OCI-LY1 (cell line): ENCODE results near the gene INSYN1.

Source experiments
- EZH2 ChIP-seq: fragments of 200-600 bp; sonication (generic), shearing (Covaris generic); IDR thresholded peaks from 2 replicates; pipeline ENCODE4 v1.8.0; 2017; ENCODE audit warnings: borderline replicate concordance, mixed run types, mild to moderate bottlenecking, antibody characterized with exemption, low read length, moderate library complexity, mixed read lengths
- TF ChIP-seq, protein P1 (sequence below): fragments of 200-600 bp; sonication (generic), shearing (Covaris generic); IDR thresholded peaks from 2 replicates; pipeline ENCODE4 v1.5.1; 2017; ENCODE audit warnings: mild to moderate bottlenecking, antibody characterized with exemption, low read length, moderate library complexity, mixed read lengths

DNA sequence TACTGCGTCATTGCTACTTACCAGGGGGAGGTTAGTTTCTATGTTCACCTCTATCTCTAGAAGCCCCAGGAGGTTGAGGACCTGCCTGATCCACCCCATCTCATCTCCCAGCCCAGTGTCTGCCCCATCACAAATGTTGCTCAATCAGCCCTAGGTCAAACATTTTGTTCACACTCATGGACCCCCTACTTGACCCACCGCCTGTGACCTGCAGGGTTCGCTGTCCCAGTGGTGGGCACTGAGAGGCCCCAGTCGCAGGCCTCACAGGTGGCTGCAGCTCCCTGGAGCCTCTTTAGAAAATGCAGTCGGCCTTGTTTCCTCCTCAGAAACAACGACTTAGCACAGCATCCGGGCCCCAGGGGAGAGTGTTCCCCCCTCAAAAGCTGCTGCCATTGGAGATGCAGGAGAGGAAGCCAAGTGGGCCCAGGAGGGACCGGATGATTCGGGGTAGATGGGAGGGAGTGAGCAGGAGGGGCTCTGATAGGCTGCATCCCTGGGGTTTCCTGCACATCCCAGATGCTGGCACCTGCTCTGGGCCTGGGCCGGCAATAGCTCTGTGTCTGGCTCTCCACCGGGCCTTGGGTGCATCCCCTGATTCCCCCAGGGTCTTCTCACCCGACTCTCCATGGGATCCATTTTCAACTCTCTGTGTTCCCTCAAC lies 18.4 kb upstream of the INSYN1 start:
- TF ChIP-seq, protein P1, sequence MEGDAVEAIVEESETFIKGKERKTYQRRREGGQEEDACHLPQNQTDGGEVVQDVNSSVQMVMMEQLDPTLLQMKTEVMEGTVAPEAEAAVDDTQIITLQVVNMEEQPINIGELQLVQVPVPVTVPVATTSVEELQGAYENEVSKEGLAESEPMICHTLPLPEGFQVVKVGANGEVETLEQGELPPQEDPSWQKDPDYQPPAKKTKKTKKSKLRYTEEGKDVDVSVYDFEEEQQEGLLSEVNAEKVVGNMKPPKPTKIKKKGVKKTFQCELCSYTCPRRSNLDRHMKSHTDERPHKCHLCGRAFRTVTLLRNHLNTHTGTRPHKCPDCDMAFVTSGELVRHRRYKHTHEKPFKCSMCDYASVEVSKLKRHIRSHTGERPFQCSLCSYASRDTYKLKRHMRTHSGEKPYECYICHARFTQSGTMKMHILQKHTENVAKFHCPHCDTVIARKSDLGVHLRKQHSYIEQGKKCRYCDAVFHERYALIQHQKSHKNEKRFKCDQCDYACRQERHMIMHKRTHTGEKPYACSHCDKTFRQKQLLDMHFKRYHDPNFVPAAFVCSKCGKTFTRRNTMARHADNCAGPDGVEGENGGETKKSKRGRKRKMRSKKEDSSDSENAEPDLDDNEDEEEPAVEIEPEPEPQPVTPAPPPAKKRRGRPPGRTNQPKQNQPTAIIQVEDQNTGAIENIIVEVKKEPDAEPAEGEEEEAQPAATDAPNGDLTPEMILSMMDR, result no peak
- no peak for TF ChIP-seq EZH2
